Tibial artery (tissue), 4 donors: ENCODE results near the gene USP26.

Experiments
- DNase-seq, 2 donors: peaks; one replicate each; pipeline ENCODE4 v3.0.0-alpha.2; 2019
- H3K27ac ChIP-seq, 2 donors: fragments of 200-600 bp; sonication (generic) in 1 of 2; 1 replicate in 1 of 2; 2 replicates in 1 of 2; pipeline ENCODE4 v1.5.1; 2018 to 2019; ENCODE audit warnings: mild to moderate bottlenecking in 1 of 2
- H3K27me3 ChIP-seq, 2 donors: fragments of 200-600 bp; sonication (generic) in 1 of 2; one replicate each; pipeline versions ENCODE4 v1.5.1 to v1.6.0; 2016 to 2019
- H3K36me3 ChIP-seq, 3 donors: fragments of 200-600 bp; sonication (generic) in 2 of 3; one replicate each; pipeline ENCODE4 v1.5.1; 2016 to 2019; ENCODE audit warnings: mild to moderate bottlenecking in 2 of 3
- H3K4me1 ChIP-seq, 4 donors: fragments of 200-600 bp; sonication (generic) in 2 of 4; 1 replicate in 3 of 4; 2 replicates in 1 of 4; pipeline ENCODE4 v1.5.1; 2016 to 2019
- H3K4me3 ChIP-seq, 2 donors: fragments of 200-600 bp; sonication (generic) in 1 of 2; 1 replicate in 1 of 2; 2 replicates in 1 of 2; pipeline ENCODE4 v1.5.1; 2018 to 2019; ENCODE audit warnings: mild to moderate bottlenecking in 2 of 2
- H3K9me3 ChIP-seq, 3 donors: fragments of 200-600 bp; sonication (generic) in 1 of 3; one replicate each; pipeline ENCODE4 v1.5.1; 2016 to 2019
- CTCF ChIP-seq, 2 experiments: fragments of 200-600 bp in 1 of 2; fragments of 450-650 bp in 1 of 2; IDR thresholded peaks; one replicate each; pipeline ENCODE4 v1.5.1; 2017 to 2019; ENCODE audit warnings: antibody characterized with exemption in 2 of 2, mild to moderate bottlenecking in 1 of 2, moderate library complexity in 1 of 2
- intact Hi-C: fragments of 100-400 bp; cut with DNase I; formaldehyde crosslinking; loops from one replicate; pipeline ENCODE4 v1.15.0; 2023; ENCODE audit warnings: low total_unique reads

Gene USP26

GRCh38 chrX:133068461-133068860 lies 28.4 kb downstream of the USP26 start:
- Histone ChIP-seq H3K9me3 (no peaks in the 10 kb centered on the region), H3K36me3 (no peaks in the 10 kb centered on the region), H3K27ac (no peak overlapping the region), H3K27me3 (no peaks in the 10 kb centered on the region), H3K4me3 (no peak overlapping the region), H3K4me1 (no peaks in the 10 kb centered on the region)
- intact Hi-C loops, result no loop called here
- TF ChIP-seq CTCF (IDR thresholded peaks at IDR 0.05), result no peak
- DNase-seq, result no peak

- no peak for DNase-seq
- Histone ChIP-seq H3K4me3 (no peak overlapping the region), H3K9me3 (no peaks in the 10 kb centered on the region), H3K27ac (no peak overlapping the region), H3K4me1 (no peaks in the 10 kb centered on the region), H3K27me3 (no peaks in the 10 kb centered on the region), H3K36me3 (no peaks in the 10 kb centered on the region)
- TF ChIP-seq CTCF (IDR thresholded peaks at IDR 0.05), result no peak
- intact Hi-C loops, result no loop called here
Observed at GRCh38 chrX:133056341-133056740, 40.6 kb downstream of the USP26 start.

- intact Hi-C loops, result no loop called here
- H3K27me3 ChIP-seq, result no peaks in the 10 kb centered on the region
- no peaks in the 10 kb centered on the region for H3K9me3 ChIP-seq
- H3K4me1 ChIP-seq, result no peaks in the 10 kb centered on the region
- no peak overlapping the region for H3K4me3 ChIP-seq
- H3K36me3 ChIP-seq, result no peaks in the 10 kb centered on the region
- no peak overlapping the region for H3K27ac ChIP-seq
- no peak for TF ChIP-seq CTCF (IDR thresholded peaks at IDR 0.05)
- DNase-seq, result no peak
Observed at GRCh38 chrX:133054761-133055405, 42.0 kb downstream of the USP26 start.

- DNase-seq, result no peak
- Histone ChIP-seq H3K4me3 (no peak overlapping the region), H3K27ac (no peak overlapping the region), H3K27me3 (no peaks in the 10 kb centered on the region), H3K9me3 (no peaks in the 10 kb centered on the region), H3K4me1 (no peaks in the 10 kb centered on the region), H3K36me3 (no peaks in the 10 kb centered on the region)
- TF ChIP-seq CTCF (IDR thresholded peaks at IDR 0.05), result no peak
- intact Hi-C loops, result no loop called here
Observed at GRCh38 chrX:133053861-133054598, 42.9 kb downstream of the USP26 start.

GRCh38 chrX:133048751-133049150 lies 48.2 kb downstream of the USP26 start:
- no peaks in the 10 kb centered on the region for H3K36me3 ChIP-seq

More at GRCh38 chrX:133048751-133049150, 48.2 kb downstream of the USP26 start:
- Histone ChIP-seq H3K4me3 (no peak overlapping the region), H3K4me1 (no peaks in the 10 kb centered on the region), H3K9me3 (no peaks in the 10 kb centered on the region), H3K27me3 (no peaks in the 10 kb centered on the region), H3K27ac (no peak overlapping the region)
- no peak for DNase-seq
- intact Hi-C loops, result no loop called here
- TF ChIP-seq CTCF (IDR thresholded peaks at IDR 0.05), result no peak
